Measurements from ENCODE around the gene MAPK14.

Gene MAPK14

DNA sequence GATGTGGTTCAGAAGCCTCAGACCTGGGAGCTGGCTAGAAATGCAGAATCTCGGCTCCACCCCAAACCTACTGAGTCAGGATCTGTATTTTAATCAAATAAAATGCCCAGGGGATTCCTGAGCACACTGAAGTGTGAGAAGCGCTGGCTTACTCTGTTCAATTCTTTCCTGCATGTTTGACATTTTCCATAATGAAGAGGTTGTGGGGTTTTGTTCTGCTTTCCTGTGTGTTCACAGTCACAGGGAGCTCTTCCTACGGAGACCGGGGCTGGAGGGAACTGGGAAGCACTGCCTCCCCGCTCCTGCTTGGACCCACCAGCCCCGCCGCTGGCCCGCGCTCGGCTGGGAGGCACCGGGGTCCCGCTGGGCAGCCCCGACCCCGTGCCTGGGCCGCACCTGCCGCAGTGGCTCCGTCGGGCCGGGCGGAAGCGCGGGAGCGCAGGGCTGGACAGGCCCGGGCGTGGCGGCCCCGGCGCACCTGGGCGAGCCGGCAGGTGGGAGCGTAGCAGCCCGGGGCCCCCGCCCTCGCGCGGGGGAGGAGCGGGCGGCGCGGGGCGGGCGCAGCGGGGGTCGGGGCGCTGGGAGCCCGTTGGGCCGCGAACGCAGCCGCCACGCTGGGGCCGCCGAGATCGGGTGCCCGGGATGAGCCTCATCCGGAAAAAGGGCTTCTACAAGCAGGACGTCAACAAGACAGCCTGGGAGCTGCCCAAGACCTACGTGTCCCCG, 102.5 kb downstream of the MAPK14 start, which contains the start of gene MAPK13:
MAPK13 (plus strand) TSS at position 573 of the 726 bp plus-strand sequence; CDS start at position 643, 70 bp downstream.
- H3K9me3 ChIP-seq: no peaks in the 10 kb centered on the region
- peaks cover 0 to 66% of the 10 kb centered on the region in 2 donors for H3K27me3 ChIP-seq
- TF ChIP-seq, protein P1, sequence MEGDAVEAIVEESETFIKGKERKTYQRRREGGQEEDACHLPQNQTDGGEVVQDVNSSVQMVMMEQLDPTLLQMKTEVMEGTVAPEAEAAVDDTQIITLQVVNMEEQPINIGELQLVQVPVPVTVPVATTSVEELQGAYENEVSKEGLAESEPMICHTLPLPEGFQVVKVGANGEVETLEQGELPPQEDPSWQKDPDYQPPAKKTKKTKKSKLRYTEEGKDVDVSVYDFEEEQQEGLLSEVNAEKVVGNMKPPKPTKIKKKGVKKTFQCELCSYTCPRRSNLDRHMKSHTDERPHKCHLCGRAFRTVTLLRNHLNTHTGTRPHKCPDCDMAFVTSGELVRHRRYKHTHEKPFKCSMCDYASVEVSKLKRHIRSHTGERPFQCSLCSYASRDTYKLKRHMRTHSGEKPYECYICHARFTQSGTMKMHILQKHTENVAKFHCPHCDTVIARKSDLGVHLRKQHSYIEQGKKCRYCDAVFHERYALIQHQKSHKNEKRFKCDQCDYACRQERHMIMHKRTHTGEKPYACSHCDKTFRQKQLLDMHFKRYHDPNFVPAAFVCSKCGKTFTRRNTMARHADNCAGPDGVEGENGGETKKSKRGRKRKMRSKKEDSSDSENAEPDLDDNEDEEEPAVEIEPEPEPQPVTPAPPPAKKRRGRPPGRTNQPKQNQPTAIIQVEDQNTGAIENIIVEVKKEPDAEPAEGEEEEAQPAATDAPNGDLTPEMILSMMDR (IDR thresholded peaks at IDR 0.05): no peak
- no peaks in the 10 kb centered on the region for H3K36me3 ChIP-seq
- DNase-seq: peak in 1 of 2 donors; percentile 11
- intact Hi-C loops (cut with DNase I; ENCODE audit: low total_unique reads): no loop called here
- peaks cover 0 to 22% (median 15%) of the 10 kb centered on the region in 4 donors for H3K4me1 ChIP-seq
- no peak within 1 kb of the TSS for H3K27ac ChIP-seq
- H3K4me3 ChIP-seq: peak within 1 kb of the TSS; percentile 31 to 51

DNA sequence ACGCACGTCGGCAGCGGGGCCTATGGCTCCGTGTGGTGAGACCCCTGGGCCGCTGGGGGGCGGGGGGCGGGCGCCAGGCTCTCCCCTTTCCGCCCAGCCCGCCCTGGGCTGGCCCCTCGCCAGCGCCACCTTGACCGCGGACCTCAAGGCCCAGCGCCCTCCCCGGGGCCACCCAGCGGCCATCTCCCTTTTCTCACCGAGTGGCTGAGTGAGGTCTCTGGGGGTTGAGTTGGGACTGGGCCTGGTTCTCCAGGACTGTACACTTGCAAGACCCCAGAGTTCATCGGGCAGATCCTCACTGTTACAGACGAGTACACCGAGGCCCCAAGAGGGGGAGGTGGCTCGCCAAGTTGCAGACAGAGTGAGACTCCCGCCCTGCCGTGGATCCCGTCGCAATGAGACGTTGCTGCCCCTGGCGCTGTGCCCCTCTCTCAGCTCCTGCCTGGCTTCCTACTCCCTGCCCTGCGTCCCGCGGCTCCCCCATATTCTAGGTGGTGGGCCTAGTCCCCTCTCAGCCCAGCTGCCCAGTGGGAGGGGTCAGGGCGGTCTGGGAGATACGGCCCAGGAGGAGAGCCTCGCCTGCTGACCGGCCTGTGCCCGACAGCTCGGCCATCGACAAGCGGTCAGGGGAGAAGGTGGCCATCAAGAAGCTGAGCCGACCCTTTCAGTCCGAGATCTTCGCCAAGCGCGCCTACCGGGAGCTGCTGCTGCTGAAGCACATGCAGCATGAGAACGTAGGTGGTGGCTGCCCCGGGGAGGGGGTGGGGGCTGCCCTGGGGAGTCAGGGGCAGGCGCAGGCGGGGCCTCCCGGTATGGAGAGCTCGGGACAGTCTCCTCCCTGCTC, 103.3 kb downstream of the MAPK14 start:
- TF ChIP-seq, protein P1 (IDR thresholded peaks at IDR 0.05): no peak

DNA sequence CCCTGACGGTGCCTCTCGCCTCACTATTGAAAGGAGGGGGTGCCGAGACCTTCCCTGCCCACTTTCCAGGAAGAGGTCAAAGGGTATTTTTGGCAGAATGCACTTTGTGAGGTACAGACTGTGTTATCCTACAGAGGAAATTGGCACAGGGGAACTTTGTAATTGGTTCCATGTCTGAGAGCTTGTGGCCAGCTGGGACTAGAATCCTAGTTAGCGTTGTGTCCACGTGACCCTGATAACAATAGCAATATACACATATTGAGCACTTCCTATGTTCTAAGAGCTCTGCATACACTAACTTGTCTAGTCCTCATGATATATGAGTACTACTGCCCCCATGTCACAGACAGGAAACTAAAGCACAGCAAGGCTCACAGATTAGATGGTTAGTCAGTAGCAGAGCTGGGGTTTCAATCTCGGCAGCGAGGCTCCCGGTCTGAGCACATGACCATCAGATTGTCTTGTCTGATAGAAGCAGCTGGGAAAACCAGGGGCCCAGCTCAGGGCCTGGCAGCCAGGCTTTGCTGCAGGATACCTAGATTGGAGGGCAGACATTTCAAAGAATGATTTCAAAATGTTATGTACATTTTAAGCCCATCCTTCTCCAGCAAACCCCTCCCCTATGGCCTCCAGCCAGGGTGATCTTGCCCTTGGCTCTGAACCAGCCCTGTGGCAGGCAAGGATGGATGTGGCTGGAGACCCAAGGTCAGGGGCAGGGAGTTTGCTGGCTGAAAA, 104.1 kb downstream of the MAPK14 start:
- peak in 1 of 2 donors; percentile 24 for DNase-seq
- no peak overlapping the region for H3K4me3 ChIP-seq
- H3K27ac ChIP-seq: no peak overlapping the region
- peaks cover 0 to 22% (median 15%) of the 10 kb centered on the region in 4 donors for H3K4me1 ChIP-seq
- no peaks in the 10 kb centered on the region for H3K36me3 ChIP-seq
- intact Hi-C loops (cut with DNase I; ENCODE audit: low total_unique reads): no loop called here
- no peaks in the 10 kb centered on the region for H3K9me3 ChIP-seq
- peaks cover 0 to 52% of the 10 kb centered on the region in 2 donors for H3K27me3 ChIP-seq
- TF ChIP-seq, protein P1 (IDR thresholded peaks at IDR 0.05): no peak

More for the DNA sequence above, 103.3 kb downstream of the MAPK14 start:
- DNase-seq: peak in 1 of 2 donors; percentile 21
- Histone ChIP-seq H3K9me3 (no peaks in the 10 kb centered on the region), H3K4me3 (peak overlapping the region; percentile 31 to 51), H3K27me3 (peaks cover 0 to 60% of the 10 kb centered on the region in 2 donors), H3K36me3 (no peaks in the 10 kb centered on the region), H3K4me1 (peaks cover 0 to 22% (median 15%) of the 10 kb centered on the region in 4 donors), H3K27ac (no peak overlapping the region)
- intact Hi-C loops (cut with DNase I; ENCODE audit: low total_unique reads): no loop called here

DNA sequence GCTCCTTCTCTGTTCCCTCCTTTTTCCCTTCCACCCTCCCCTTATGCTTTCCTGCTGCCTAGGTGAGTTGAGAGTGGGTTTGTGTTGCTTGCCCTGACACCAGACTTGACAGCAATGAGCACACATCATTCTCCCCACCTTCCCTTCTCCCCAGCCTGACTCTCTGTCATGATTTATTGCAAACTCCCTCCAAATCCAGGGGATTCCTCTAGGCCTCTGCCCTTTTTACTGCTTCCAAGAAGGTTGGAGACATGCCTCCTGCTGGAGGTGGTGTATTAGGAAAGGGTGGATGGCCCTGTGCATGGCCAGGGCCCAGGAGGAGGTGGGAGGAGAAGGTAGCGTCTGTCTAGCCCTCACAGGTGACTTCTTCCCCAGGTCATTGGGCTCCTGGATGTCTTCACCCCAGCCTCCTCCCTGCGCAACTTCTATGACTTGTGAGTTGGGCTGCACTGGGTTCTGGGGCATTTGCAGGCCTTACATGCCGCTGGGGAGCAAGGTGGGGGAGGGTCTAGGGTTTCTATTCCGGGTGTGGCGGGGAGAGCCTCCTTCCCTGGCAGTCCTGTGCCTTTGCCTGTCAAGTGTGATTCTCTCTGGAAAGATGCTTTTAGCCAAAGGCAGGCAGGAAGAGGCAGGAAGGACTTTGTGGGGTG, 104.8 kb downstream of the MAPK14 start:
- peaks cover 0 to under 1% (median 0%) of the 10 kb centered on the region in 3 donors for H3K36me3 ChIP-seq
- peak in 1 of 2 donors; percentile 15 for DNase-seq
- peaks cover 0 to 45% of the 10 kb centered on the region in 2 donors for H3K27me3 ChIP-seq
- peaks cover 0 to 22% (median 15%) of the 10 kb centered on the region in 4 donors for H3K4me1 ChIP-seq
- TF ChIP-seq, protein P1 (IDR thresholded peaks at IDR 0.05): no peak
- no peak overlapping the region for H3K27ac ChIP-seq
- H3K4me3 ChIP-seq: no peak overlapping the region
- intact Hi-C loops (cut with DNase I; ENCODE audit: low total_unique reads): no loop called here
- H3K9me3 ChIP-seq: no peaks in the 10 kb centered on the region

DNA sequence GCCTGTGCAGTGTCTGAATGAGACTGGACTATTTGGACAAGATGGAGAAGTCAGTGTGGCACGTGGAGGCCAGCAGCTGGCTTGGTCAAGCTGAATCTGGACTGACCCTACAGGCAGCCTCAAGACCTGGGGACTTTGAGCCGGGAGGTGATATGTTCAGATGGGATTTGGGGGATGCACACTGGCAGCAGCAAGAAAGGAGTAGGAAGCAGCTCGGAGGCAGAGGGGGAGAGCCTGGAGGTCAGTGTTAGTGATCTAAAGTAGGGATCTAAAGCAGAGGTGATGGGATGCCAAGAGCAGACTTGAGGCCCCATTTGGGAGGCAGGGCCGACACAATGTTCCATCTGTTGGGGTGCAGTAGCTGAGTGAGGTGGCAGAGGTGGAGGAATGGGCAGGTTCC, 105.5 kb downstream of the MAPK14 start:
- no peak overlapping the region for H3K27ac ChIP-seq
- TF ChIP-seq, protein P1 (IDR thresholded peaks at IDR 0.05): no peak
- peak in 1 of 2 donors; percentile 11 for DNase-seq
- H3K9me3 ChIP-seq: no peaks in the 10 kb centered on the region
- H3K4me3 ChIP-seq: no peak overlapping the region
- peaks cover 0 to 39% of the 10 kb centered on the region in 2 donors for H3K27me3 ChIP-seq
- H3K36me3 ChIP-seq: peaks cover 0 to 8% (median 0%) of the 10 kb centered on the region in 3 donors
- intact Hi-C loops (cut with DNase I; ENCODE audit: low total_unique reads): no loop called here
- H3K4me1 ChIP-seq: peaks cover 0 to 22% (median 15%) of the 10 kb centered on the region in 4 donors
